HepG2 (cell line): ENCODE measurements around the gene MRPL2. TPM values are rescaled to one million over a fixed set of nuclear protein-coding genes. Genes with fewer than 3 reads are reported as not detected.
A peak's percentile ranks its signal among the peaks of the same experiment; 100 is the strongest.

Source experiments
- ADNP ChIP-seq: sonication (generic); formaldehyde crosslinking; IDR thresholded peaks from 2 replicates; pipeline ENCODE4 v1.4.0; 2020; ENCODE audit warnings: missing genetic modification reagents
- JUND ChIP-seq: sonication (generic); formaldehyde crosslinking; IDR thresholded peaks from 2 replicates; pipeline ENCODE4 v1.8.0; 2022; ENCODE audit warnings: mild to moderate bottlenecking, missing genetic modification reagents
- KLF11 ChIP-seq: IDR thresholded peaks from 2 replicates; pipeline ENCODE4 v1.6.1; 2016; ENCODE audit warnings: missing compliant biosample characterization
- MEIS1 ChIP-seq: sonication (generic); formaldehyde crosslinking; IDR thresholded peaks from 2 replicates; pipeline ENCODE4 v1.9.0; 2021; ENCODE audit warnings: mild to moderate bottlenecking, missing genetic modification reagents, moderate library complexity, borderline replicate concordance
- PHB2 ChIP-seq: fragments of 450-650 bp; IDR thresholded peaks from 2 replicates; pipeline ENCODE4 v1.6.1; 2018; ENCODE audit not compliant: partially characterized antibody
- POLR2G ChIP-seq: fragments of 200-400 bp; formaldehyde crosslinking; IDR thresholded peaks from 2 replicates; pipeline ENCODE4 v1.6.1; 2018; ENCODE audit warnings: mild to moderate bottlenecking, low read depth, low read length, moderate library complexity
- PRDM4 ChIP-seq: sonication (generic); formaldehyde crosslinking; IDR thresholded peaks from 2 replicates; pipeline ENCODE4 v1.9.0; 2021; ENCODE audit warnings: missing genetic modification reagents, borderline replicate concordance
- SPEN ChIP-seq: sonication (generic); formaldehyde crosslinking; IDR thresholded peaks from 2 replicates; pipeline ENCODE4 v1.5.1; 2020; ENCODE audit warnings: low read depth, mild to moderate bottlenecking, missing genetic modification reagents
- TP53 ChIP-seq: sonication (generic); formaldehyde crosslinking; conservative IDR thresholded peaks from 2 replicates; pipeline ENCODE4 v1.4.0; 2020; ENCODE audit warnings: missing genetic modification reagents
- TSC22D2 ChIP-seq: sonication (generic); formaldehyde crosslinking; IDR thresholded peaks from 2 replicates; pipeline ENCODE4 v1.5.1; 2020; ENCODE audit warnings: missing genetic modification reagents, mild to moderate bottlenecking, borderline replicate concordance
- YEATS2 ChIP-seq: sonication (generic); formaldehyde crosslinking; IDR thresholded peaks from 2 replicates; pipeline ENCODE4 v1.4.0; 2020; ENCODE audit warnings: missing genetic modification reagents, borderline replicate concordance
- ZBTB21 ChIP-seq: sonication (generic); formaldehyde crosslinking; IDR thresholded peaks from 2 replicates; pipeline ENCODE4 v1.4.0; 2020; ENCODE audit warnings: missing genetic modification reagents
- ZNF12 ChIP-seq: sonication (generic); formaldehyde crosslinking; IDR thresholded peaks from 2 replicates; pipeline ENCODE4 v1.5.0; 2020; ENCODE audit warnings: missing genetic modification reagents
- ZNF235 ChIP-seq: sonication (generic); formaldehyde crosslinking; IDR thresholded peaks from 2 replicates; pipeline ENCODE4 v1.8.1; 2023; ENCODE audit warnings: mild to moderate bottlenecking, missing genetic modification reagents, borderline replicate concordance
- ZNF44 ChIP-seq: sonication (generic); formaldehyde crosslinking; IDR thresholded peaks from 2 replicates; pipeline ENCODE4 v1.5.1; 2020; ENCODE audit warnings: mild to moderate bottlenecking, missing genetic modification reagents
- ZNF678 ChIP-seq: sonication (generic); formaldehyde crosslinking; IDR thresholded peaks from 2 replicates; pipeline ENCODE4 v1.4.0; 2020; ENCODE audit warnings: mild to moderate bottlenecking, missing genetic modification reagents
- polyA plus RNA-seq, 8 experiments: library from polyadenylated mRNA; depleted of rRNA in 3 of 8; stranded (reverse) in 7 of 8; unstranded in 1 of 8; fragments of >200 nt; fragmentation: Illumina TruSeq in 4 of 8; extraction: Trizol in 4 of 8; gene quantifications; 2 replicates each; pipeline versions ENCODE4 v1.2.1 to v1.2.3, GENCODE V29; 2011 to 2016; ENCODE audit warnings: low read depth in 4 of 8, missing spikeins in 1 of 8, mixed read lengths in 1 of 8; ENCODE audit not compliant: insufficient read depth in 1 of 8
- total RNA-seq, 5 experiments: library from RNA; depleted of rRNA; stranded (reverse); fragments of >200 nt; fragmentation: Illumina TruSeq; extraction: Trizol; gene quantifications; 2 replicates each; pipeline ENCODE4 v1.2.3, GENCODE V29; 2016; ENCODE audit warnings: low read depth in 1 of 5
- TF ChIP-seq, protein P1 (sequence below): sonication (generic); formaldehyde crosslinking; IDR thresholded peaks from 2 replicates; pipeline ENCODE4 v1.4.0; 2020; ENCODE audit warnings: missing genetic modification reagents
- TF ChIP-seq, protein P2 (sequence below): sonication (generic); formaldehyde crosslinking; IDR thresholded peaks from 2 replicates; pipeline ENCODE4 v1.4.0; 2020; ENCODE audit warnings: missing genetic modification reagents

The MRPL2 gene
- total and polyA plus RNA-seq, 2 of the 13 experiments (the other 11 are each of a cell fraction or from before 2014, with no cell fraction given) = 56.8 to 65.6 TPM

GRCh38 chr6:43021270-43022047, 37.8 kb downstream of the MRPL2 start, which contains the start of gene RRP36 (continued):
- TF ChIP-seq, protein P1, sequence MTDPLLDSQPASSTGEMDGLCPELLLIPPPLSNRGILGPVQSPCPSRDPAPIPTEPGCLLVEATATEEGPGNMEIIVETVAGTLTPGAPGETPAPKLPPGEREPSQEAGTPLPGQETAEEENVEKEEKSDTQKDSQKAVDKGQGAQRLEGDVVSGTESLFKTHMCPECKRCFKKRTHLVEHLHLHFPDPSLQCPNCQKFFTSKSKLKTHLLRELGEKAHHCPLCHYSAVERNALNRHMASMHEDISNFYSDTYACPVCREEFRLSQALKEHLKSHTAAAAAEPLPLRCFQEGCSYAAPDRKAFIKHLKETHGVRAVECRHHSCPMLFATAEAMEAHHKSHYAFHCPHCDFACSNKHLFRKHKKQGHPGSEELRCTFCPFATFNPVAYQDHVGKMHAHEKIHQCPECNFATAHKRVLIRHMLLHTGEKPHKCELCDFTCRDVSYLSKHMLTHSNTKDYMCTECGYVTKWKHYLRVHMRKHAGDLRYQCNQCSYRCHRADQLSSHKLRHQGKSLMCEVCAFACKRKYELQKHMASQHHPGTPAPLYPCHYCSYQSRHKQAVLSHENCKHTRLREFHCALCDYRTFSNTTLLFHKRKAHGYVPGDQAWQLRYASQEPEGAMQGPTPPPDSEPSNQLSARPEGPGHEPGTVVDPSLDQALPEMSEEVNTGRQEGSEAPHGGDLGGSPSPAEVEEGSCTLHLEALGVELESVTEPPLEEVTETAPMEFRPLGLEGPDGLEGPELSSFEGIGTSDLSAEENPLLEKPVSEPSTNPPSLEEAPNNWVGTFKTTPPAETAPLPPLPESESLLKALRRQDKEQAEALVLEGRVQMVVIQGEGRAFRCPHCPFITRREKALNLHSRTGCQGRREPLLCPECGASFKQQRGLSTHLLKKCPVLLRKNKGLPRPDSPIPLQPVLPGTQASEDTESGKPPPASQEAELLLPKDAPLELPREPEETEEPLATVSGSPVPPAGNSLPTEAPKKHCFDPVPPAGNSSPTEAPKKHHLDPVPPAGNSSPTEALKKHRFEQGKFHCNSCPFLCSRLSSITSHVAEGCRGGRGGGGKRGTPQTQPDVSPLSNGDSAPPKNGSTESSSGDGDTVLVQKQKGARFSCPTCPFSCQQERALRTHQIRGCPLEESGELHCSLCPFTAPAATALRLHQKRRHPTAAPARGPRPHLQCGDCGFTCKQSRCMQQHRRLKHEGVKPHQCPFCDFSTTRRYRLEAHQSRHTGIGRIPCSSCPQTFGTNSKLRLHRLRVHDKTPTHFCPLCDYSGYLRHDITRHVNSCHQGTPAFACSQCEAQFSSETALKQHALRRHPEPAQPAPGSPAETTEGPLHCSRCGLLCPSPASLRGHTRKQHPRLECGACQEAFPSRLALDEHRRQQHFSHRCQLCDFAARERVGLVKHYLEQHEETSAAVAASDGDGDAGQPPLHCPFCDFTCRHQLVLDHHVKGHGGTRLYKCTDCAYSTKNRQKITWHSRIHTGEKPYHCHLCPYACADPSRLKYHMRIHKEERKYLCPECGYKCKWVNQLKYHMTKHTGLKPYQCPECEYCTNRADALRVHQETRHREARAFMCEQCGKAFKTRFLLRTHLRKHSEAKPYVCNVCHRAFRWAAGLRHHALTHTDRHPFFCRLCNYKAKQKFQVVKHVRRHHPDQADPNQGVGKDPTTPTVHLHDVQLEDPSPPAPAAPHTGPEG (CRISPR knock-in tag) = peak; percentile 47; the same call in 1 of the 2 replicates
- peak; percentile 94 for TF ChIP-seq ZNF235 (CRISPR knock-in tag)
- TF ChIP-seq ZNF44 (CRISPR knock-in tag) = peak; percentile 87; the same call in 1 of the 2 replicates
- TF ChIP-seq TSC22D2 (CRISPR knock-in tag) = peak; percentile 68; the same call in 1 of the 2 replicates
- peak; percentile 88 for TF ChIP-seq SPEN
- peak; percentile 88 for TF ChIP-seq KLF11 (CRISPR knock-in tag)
- TF ChIP-seq JUND (CRISPR knock-in tag) = peak; percentile 40; the same call in 1 of the 2 replicates
- TF ChIP-seq ZBTB21 (CRISPR knock-in tag) = no peak
- peak; percentile 50; the same call in 1 of the 2 replicates for TF ChIP-seq MEIS1
- peak; percentile 54; the same call in 1 of the 2 replicates for TF ChIP-seq ZNF678
- peak; percentile 95 for TF ChIP-seq POLR2G
- peak; percentile 79 for TF ChIP-seq YEATS2 (CRISPR knock-in tag)
- TF ChIP-seq, protein P2, sequence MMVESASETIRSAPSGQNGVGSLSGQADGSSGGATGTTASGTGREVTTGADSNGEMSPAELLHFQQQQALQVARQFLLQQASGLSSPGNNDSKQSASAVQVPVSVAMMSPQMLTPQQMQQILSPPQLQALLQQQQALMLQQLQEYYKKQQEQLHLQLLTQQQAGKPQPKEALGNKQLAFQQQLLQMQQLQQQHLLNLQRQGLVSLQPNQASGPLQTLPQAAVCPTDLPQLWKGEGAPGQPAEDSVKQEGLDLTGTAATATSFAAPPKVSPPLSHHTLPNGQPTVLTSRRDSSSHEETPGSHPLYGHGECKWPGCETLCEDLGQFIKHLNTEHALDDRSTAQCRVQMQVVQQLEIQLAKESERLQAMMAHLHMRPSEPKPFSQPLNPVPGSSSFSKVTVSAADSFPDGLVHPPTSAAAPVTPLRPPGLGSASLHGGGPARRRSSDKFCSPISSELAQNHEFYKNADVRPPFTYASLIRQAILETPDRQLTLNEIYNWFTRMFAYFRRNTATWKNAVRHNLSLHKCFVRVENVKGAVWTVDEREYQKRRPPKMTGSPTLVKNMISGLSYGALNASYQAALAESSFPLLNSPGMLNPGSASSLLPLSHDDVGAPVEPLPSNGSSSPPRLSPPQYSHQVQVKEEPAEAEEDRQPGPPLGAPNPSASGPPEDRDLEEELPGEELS (CRISPR knock-in tag) = 0 out of 2 replicates have a peak, but pooled peaks have one; percentile 57
- no peak for TF ChIP-seq PRDM4 (CRISPR knock-in tag)
- no peak for TF ChIP-seq PHB2
- TF ChIP-seq ADNP = no peak
- peak; percentile 64; the same call in 1 of the 2 replicates for TF ChIP-seq TP53 (CRISPR knock-in tag)
- no peak for TF ChIP-seq ZNF12 (CRISPR knock-in tag)
